HTR-8/SVneo (cell line): Measurements from ENCODE around the gene NAT8L.
A peak's percentile ranks its signal among the peaks of the same experiment; 100 is the strongest.

ENCODE experiments used
- DNase-seq: peaks from one replicate; pipeline ENCODE4 v3.0.0; 2011; ENCODE audit warnings: low spot score, mixed read lengths; ENCODE audit not compliant: insufficient read length
- FAIRE-seq: peaks from 2 replicates; lab custom pipeline; 2011; peaks lifted over from hg19 to GRCh38; lab: Jason Lieb, UNC

NAT8L gene

GRCh38 chr4:2062168-2062807 is 3.2 kb downstream of the NAT8L start:
- DNase-seq (no peak), FAIRE-seq (no peak)

- DNase-seq (no peak), FAIRE-seq (no peak)
These were observed 3.8 kb downstream of the NAT8L start for GRCh38 chr4:2062808-2063524.

- no peak for DNase-seq
- no peak for FAIRE-seq
These were observed 4.6 kb downstream of the NAT8L start for GRCh38 chr4:2063557-2064275.

GRCh38 chr4:2064276-2064991 is 5.3 kb downstream of the NAT8L start:
- DNase-seq, result no peak
- no peak for FAIRE-seq

- no peak for FAIRE-seq
- DNase-seq, result no peak
These were observed 6.2 kb downstream of the NAT8L start for GRCh38 chr4:2065106-2065930.

GRCh38 chr4:2066011-2066551 is 7.0 kb downstream of the NAT8L start:
- DNase-seq (no peak), FAIRE-seq (no peak)

DNA sequence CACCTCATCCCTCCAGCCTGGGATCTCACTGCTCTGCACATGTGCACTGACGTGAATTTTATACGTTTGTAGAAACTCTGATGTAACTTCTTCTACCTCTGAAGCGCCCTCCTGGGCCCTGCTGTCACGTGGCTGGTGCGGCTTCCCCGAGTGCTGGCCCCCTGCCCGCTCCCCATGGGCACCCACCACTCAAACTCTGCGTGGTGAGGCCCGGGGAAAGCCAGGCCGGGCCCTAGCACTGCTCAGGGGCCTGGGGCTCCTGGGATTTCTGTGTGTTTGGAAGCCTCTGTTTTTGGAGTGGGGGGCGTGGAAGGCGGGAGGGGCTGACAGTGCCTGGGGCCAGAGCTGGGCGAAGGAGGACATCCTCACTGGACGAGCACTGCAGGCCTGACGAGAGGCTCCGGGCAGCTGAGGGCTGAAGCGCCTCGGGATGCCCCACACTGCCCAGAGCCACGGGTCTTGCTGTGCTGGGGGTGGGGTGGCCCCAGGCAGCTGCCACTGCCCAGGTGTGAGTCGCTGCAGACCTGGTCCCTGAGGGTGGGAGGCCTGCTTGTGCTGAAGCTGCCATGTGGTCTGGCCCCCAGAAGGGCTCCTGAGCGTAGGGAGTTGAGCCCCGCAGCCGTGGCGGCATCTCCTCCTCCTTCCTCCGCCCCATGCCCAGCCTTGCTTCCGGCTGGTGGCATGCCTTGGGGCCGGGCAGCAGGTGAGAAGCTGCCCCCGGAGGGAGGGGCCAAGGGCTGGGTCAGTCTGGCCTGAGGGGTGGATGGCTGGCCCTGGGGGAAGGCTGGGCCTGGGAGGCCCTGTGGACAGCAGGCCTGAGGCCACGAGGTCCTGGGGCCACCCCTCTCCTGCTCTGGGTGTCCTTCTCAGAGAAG is 7.7 kb downstream of the NAT8L start:
- DNase-seq (no peak), FAIRE-seq (no peak)

DNA sequence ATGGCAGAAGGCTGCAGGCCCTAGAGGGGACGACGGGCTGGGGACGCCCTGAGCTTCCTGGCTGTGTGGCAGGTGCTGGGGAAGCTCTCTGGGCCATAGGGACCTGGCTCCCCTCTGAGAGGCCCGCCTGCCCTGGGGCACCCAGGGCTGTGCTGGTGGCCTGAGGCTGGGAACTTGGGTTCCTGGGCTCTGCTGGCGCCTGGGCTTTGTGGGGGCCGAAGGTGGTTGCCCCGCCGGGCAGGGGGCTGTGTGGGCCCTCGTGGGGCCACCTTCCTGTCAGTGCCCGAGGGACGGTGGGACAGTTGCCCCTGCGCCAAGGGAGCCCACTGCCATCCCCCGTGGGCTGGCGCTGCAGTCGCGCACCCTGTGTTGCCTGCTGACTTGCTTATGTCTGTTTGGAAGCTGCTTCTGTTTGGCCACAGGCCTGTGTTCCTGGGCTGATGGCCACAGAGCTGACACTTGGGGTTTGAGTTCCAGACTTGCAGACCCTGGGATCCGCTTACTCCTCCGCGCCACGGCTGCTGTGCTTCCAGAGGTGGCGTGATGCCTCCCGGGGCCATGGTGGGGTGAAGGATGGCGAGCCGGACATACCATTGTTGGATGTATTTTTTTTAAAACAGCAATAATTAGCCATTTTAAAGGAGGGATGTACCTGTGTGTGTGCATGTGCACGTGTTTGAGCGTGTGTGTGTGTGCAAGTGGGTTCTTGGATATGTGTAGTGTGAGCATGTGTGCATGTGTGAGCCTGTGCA is 8.5 kb downstream of the NAT8L start:
- DNase-seq (no peak), FAIRE-seq (no peak)

DNA sequence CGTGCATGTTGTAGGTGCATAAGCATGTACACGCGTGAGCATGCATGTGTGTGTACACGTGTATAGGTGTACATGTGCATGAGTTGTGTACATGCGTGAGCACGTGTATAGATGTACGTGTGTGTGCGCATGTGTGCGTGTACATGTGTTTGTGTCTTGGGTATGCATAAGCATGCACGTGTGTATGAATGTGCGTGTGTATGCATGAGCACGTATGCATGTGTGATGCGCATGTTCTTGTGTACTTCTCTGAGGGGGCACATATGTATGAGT is 9.0 kb downstream of the NAT8L start:
- FAIRE-seq (peak; percentile 99), DNase-seq (no peak)

GRCh38 chr4:2068566-2068965 is 9.4 kb downstream of the NAT8L start:
- FAIRE-seq, result no peak
- DNase-seq, result no peak

DNA sequence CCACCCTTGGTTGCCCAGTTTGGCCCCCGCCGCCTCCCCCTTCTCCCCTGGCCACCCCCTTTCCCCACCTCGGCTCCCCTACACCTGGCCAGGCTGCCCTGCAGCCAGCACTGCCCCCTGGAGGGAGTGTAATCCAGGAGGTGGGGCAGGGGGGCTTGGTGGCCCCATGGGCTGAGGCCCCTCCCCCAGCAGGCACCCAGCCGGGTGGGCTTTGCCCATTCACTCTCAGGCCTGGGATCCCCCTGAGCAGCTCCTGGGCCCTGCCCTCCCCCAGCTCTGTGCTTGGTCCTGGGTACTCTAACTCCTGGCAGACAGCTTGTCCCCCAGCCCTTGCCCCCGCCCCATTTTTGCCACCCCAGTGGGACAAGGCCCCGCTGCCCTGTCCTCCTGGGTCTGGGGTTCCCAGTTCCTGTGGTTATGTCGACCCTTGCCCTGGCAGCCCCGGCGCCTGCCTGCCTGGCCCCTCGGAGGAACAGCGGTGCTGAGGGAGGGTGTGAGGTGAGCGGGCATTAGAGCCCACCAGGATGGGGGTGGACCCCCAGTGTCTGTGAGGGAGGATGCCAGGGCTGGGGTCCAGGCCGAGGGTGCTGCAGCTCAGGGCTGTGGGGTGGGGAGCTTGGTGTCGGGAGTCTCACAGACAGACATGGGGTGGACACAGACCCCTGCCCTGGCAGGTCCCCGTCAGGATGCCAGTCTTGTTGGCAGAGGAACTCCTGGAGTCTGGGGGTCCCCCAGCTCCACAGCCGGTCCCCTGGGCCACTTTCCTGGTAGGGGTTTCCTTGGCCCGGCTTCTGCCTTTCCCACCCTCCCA is 10.2 kb downstream of the NAT8L start:
- no peak for DNase-seq
- FAIRE-seq, result no peak

GRCh38 chr4:2069986-2070385 is 10.9 kb downstream of the NAT8L start:
- DNase-seq, result no peak
- FAIRE-seq, result no peak

GRCh38 chr4:2070421-2071251 is 11.5 kb downstream of the NAT8L start:
- DNase-seq (no peak), FAIRE-seq (no peak)

DNA sequence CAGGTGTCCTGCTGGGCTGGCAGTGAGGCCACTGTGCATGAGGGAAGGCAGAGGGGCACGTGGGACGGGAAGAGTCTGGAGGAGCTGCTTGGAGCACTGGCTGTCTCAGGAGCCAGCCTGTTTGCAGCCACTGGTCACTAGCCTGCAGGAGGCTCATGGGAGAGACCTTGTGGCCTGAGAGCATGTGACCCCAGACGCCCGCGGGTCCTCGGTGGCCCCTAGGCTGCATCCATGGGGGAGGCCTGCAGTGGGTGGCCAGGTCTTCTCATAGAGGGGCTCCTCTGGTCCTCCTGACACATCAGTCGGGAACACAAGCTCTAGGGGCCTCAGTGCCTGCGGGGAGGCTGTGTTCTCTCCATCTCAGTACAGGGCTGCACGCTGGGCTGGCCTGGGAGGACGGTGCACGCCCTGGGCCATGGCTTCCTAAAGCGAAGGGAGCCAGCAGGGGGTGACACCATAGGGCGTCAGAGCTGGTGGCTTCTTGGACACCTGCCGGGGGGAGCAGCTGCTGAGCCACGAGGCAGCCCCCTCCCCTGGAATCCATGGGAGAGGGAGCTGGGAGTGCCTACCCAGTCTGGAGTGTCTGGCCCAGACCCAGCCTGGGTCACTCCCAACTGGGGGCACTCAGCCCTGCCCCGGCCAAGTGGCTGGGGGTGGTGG is 12.3 kb downstream of the NAT8L start:
- DNase-seq (no peak), FAIRE-seq (no peak)

GRCh38 chr4:2071912-2072867 is 13.1 kb downstream of the NAT8L start:
- FAIRE-seq, result no peak
- DNase-seq, result no peak
